MG63 (cell line): ENCODE data around the gene SEMA4D. TPM values are rescaled to one million over a fixed set of nuclear protein-coding genes. Genes with fewer than 3 reads are reported as not detected.

Source experiments
- DNase-seq: peaks from one replicate; pipeline ENCODE4 v3.0.0-alpha.2; 2020
- H3K27me3 ChIP-seq: fragments of 250-450 bp; sonication (Bioruptor Pico); 2 replicates; pipeline ENCODE4 v1.5.1; 2020; ENCODE audit warnings: mild to moderate bottlenecking, moderate library complexity
- H3K36me3 ChIP-seq: fragments of 250-450 bp; sonication (Bioruptor Pico); 2 replicates; pipeline ENCODE4 v1.5.1; 2020; ENCODE audit warnings: mild to moderate bottlenecking, moderate library complexity
- H3K4me3 ChIP-seq: fragments of 250-450 bp; sonication (Bioruptor Pico); 2 replicates; pipeline ENCODE4 v1.5.1; 2020; ENCODE audit warnings: mild to moderate bottlenecking, moderate library complexity
- H3K9me3 ChIP-seq: fragments of 250-450 bp; sonication (Bioruptor Pico); 2 replicates; pipeline ENCODE4 v1.5.1; 2020; ENCODE audit warnings: mild to moderate bottlenecking, moderate library complexity
- total RNA-seq: library from RNA; depleted of rRNA; stranded (reverse); fragments of >200 nt; shearing (Covaris generic); gene quantifications from 2 replicates; pipeline ENCODE4 v1.2.3, GENCODE V29; 2014; ENCODE audit warnings: low replicate concordance; rRNA removed

SEMA4D gene
- total RNA-seq, 1 experiment from 2014 or later = 0.23 TPM

DNA sequence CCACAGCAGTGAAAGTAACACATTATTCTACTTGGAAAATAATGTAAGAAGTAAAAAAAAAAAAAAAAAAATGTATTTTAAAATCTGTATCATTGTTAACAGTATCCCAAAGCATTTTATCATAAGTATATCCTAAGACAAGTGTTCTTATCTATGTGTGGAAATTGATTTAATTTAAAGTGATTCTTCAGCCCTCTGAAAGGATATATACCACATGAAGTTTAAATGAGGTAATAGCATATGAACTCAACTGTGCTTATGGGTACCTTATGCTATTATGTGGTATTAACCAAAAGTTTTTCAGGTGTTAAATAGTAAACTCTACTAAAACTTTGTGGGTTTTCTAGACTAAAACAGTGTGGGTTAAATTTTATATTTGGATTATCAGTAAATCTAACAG lies 182.4 kb downstream of the SEMA4D start:
- H3K27me3 ChIP-seq = no peaks in the 10 kb centered on the region
- H3K9me3 ChIP-seq = no peaks in the 10 kb centered on the region
- DNase-seq = no peak
- H3K36me3 ChIP-seq = peaks cover 64% of the 10 kb centered on the region
- H3K4me3 ChIP-seq = no peak overlapping the region

DNA sequence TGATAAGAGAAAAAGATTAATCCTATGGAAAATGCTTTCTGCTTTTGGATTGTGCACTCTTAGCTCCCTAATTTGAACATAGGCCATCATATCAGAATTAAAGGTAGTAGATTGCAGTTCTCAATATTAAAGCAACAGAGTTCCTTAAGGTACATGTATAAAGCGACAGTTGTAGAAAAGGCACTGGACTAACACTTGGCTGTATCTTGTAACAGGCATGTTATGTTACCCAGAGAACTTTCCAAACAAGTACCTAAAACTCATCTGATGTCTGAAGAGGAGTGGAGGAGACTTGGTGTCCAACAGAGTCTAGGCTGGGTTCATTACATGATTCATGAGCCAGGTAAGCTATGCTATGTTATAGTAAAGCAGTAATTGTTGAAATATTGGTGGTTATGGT lies 183.0 kb downstream of the SEMA4D start:
- no peak for DNase-seq
- no peaks in the 10 kb centered on the region for H3K27me3 ChIP-seq
- peak overlapping the region; percentile 75; the same call in 1 of the 2 replicates for H3K4me3 ChIP-seq
- H3K36me3 ChIP-seq = peaks cover 63% of the 10 kb centered on the region
- no peaks in the 10 kb centered on the region for H3K9me3 ChIP-seq

- Histone ChIP-seq H3K4me3 (peak overlapping the region; percentile 75), H3K36me3 (peaks cover 64% of the 10 kb centered on the region), H3K9me3 (no peaks in the 10 kb centered on the region), H3K27me3 (no peaks in the 10 kb centered on the region)
- DNase-seq = no peak
Measured at GRCh38 chr9:89313842-89314241, 184.1 kb downstream of the SEMA4D start.

GRCh38 chr9:89312222-89312571 lies 185.7 kb downstream of the SEMA4D start:
- Histone ChIP-seq H3K9me3 (no peaks in the 10 kb centered on the region), H3K4me3 (peak overlapping the region; percentile 75), H3K36me3 (peaks cover 55% of the 10 kb centered on the region), H3K27me3 (no peaks in the 10 kb centered on the region)
- DNase-seq = no peak

GRCh38 chr9:89311346-89312221 lies 186.3 kb downstream of the SEMA4D start:
- peak overlapping the region; percentile 75 for H3K4me3 ChIP-seq
- no peaks in the 10 kb centered on the region for H3K27me3 ChIP-seq
- peak; percentile 14 for DNase-seq
- H3K9me3 ChIP-seq = no peaks in the 10 kb centered on the region
- peaks cover 49% of the 10 kb centered on the region for H3K36me3 ChIP-seq

Other genes with a start within 250 kb of the SEMA4D start
- gene CKS2, start 186.9 kb downstream of the SEMA4D start, total RNA-seq = 326 and 335 TPM in 2 replicates
- gene SECISBP2, start 179.6 kb downstream of the SEMA4D start, total RNA-seq = 7.4 and 9.7 TPM in 2 replicates
- gene GADD45G, start 106.9 kb upstream of the SEMA4D start, total RNA-seq = 3.5 TPM in 1 of 2 replicates, not detected in the other